K562 (cell line): ENCODE results near the gene NDUFB3. TPM values are rescaled to one million over a fixed set of nuclear protein-coding genes. Genes with fewer than 3 reads are reported as not detected.

Experiments used
- BACH1 ChIP-seq: fragments of 200-800 bp; sonication (Bioruptor generic); IDR thresholded peaks from 2 replicates; pipeline ENCODE4 v1.6.1; 2016; ENCODE audit warnings: missing genetic modification characterization, missing compliant biosample characterization
- BCOR ChIP-seq: fragments of 450-650 bp; IDR thresholded peaks from 2 replicates; pipeline ENCODE4 v1.6.1; 2016
- CSDE1 ChIP-seq, 2 experiments: fragments of 450-650 bp; IDR thresholded peaks; 2 replicates each; pipeline ENCODE4 v1.6.1; 2016; ENCODE audit warnings: mild to moderate bottlenecking in 1 of 2
- GATAD2B ChIP-seq: fragments of 450-650 bp; IDR thresholded peaks from 2 replicates; pipeline ENCODE4 v1.6.1; 2017; ENCODE audit warnings: mild to moderate bottlenecking, borderline replicate concordance
- ID3 ChIP-seq, 2 experiments: fragments of 250-450 bp in 1 of 2; fragments of 450-650 bp in 1 of 2; sonication (Bioruptor Pico) in 1 of 2; IDR thresholded peaks; 2 replicates each; pipeline versions ENCODE4 v1.6.1 to v1.8.0; 2016 to 2021; ENCODE audit warnings: mild to moderate bottlenecking in 2 of 2, moderate library complexity in 2 of 2, missing compliant biosample characterization in 1 of 2, missing genetic modification characterization in 1 of 2
- KDM5B ChIP-seq: fragments of 200-600 bp; sonication (generic); IDR thresholded peaks from 2 replicates; pipeline ENCODE4 v1.6.1; 2012; ENCODE audit warnings: low read depth, mild to moderate bottlenecking, moderate library complexity, low read length, control low read depth, inconsistent platforms; ENCODE audit not compliant: insufficient replicate concordance
- MCM5 ChIP-seq: fragments of 450-650 bp; IDR thresholded peaks from 2 replicates; pipeline ENCODE4 v1.6.1; 2016; ENCODE audit warnings: low read depth
- NEUROD1 ChIP-seq: fragments of 150-350 bp; IDR thresholded peaks from 2 replicates; pipeline ENCODE4 v1.6.1; 2014; ENCODE audit warnings: borderline replicate concordance, low read length, low read depth; ENCODE audit not compliant: partially characterized antibody
- NFE2 ChIP-seq: IDR thresholded peaks from 2 replicates; pipeline ENCODE4 v1.6.1; 2014; ENCODE audit warnings: antibody characterized with exemption, low read depth
- NR1H2 ChIP-seq: sonication (generic); formaldehyde crosslinking; IDR thresholded peaks from 2 replicates; pipeline ENCODE4 v1.4.0; 2020; ENCODE audit warnings: mild to moderate bottlenecking, missing genetic modification reagents
- NR2C1 ChIP-seq, 2 experiments: fragments of 450-650 bp; IDR thresholded peaks; 2 replicates each; pipeline ENCODE4 v1.6.1; 2017; ENCODE audit warnings: mild to moderate bottlenecking in 2 of 2, antibody characterized with exemption in 1 of 2, inconsistent platforms in 1 of 2, missing compliant biosample characterization in 1 of 2, missing genetic modification characterization in 1 of 2
- PHB ChIP-seq: fragments of 250-450 bp; sonication (Bioruptor Pico); IDR thresholded peaks from 2 replicates; pipeline ENCODE4 v1.5.0; 2021
- RBM15 ChIP-seq: fragments of 200-400 bp; formaldehyde crosslinking; IDR thresholded peaks from 2 replicates; pipeline ENCODE4 v1.6.1; 2018; ENCODE audit warnings: mild to moderate bottlenecking, low read length, moderate library complexity; ENCODE audit not compliant: insufficient read depth
- STAT5A ChIP-seq: IDR thresholded peaks from 2 replicates; pipeline ENCODE4 v1.6.1; 2012; ENCODE audit warnings: low read length, inconsistent platforms, borderline replicate concordance
- TOE1 ChIP-seq, 2 experiments: fragments of 450-650 bp in 1 of 2; sonication (generic) in 1 of 2; formaldehyde crosslinking in 1 of 2; IDR thresholded peaks; 2 replicates each; pipeline versions ENCODE4 v1.7.1 to v1.8.0; 2016 to 2022; ENCODE audit warnings: borderline replicate concordance in 2 of 2, mild to moderate bottlenecking in 2 of 2, antibody characterized with exemption in 1 of 2, inconsistent platforms in 1 of 2, low read depth in 1 of 2, missing genetic modification reagents in 1 of 2, moderate library complexity in 1 of 2
- ZEB2 ChIP-seq: fragments of 450-650 bp; IDR thresholded peaks from 2 replicates; pipeline ENCODE4 v1.6.1; 2016
- ZKSCAN1 ChIP-seq: fragments of 150-350 bp; IDR thresholded peaks from 2 replicates; pipeline ENCODE4 v1.6.1; 2016; ENCODE audit warnings: low read depth, low read length
- ZNF232 ChIP-seq: sonication (generic); formaldehyde crosslinking; IDR thresholded peaks from 2 replicates; pipeline ENCODE4 v1.8.0; 2022; ENCODE audit warnings: mild to moderate bottlenecking, missing genetic modification reagents
- ZZZ3 ChIP-seq: fragments of 450-650 bp; IDR thresholded peaks from 2 replicates; pipeline ENCODE4 v1.6.1; 2016; ENCODE audit warnings: antibody characterized with exemption, mild to moderate bottlenecking, moderate library complexity
- polyA plus RNA-seq, 8 experiments: library from polyadenylated mRNA; depleted of rRNA in 4 of 8; stranded (reverse) in 5 of 8; unstranded in 3 of 8; fragments of >200 nt; fragmentation: Nextera tagmentation in 2 of 8; fragmentation: Illumina TruSeq in 1 of 8; extraction: Ambion mirVana in 2 of 8; extraction: Trizol in 1 of 8; gene quantifications; 2 replicates each; pipeline versions ENCODE4 v1.2.1 to v1.2.3, GENCODE V29; 2011 to 2014; ENCODE audit warnings: inconsistent platforms in 1 of 8, missing spikeins in 1 of 8
- total RNA-seq, 7 experiments: library from RNA; depleted of rRNA in 6 of 7; stranded (reverse); fragments of >200 nt in 6 of 7; fragmentation: Illumina TruSeq in 2 of 7; extraction: Trizol in 2 of 7; gene quantifications; 2 replicates each; pipeline versions ENCODE4 v1.2.1 to v1.2.3, GENCODE V29; 2011 to 2021; ENCODE audit warnings: low replicate concordance in 1 of 7
- TF ChIP-seq, protein P1 (sequence below): fragments of 250-450 bp; sonication (Bioruptor Pico); IDR thresholded peaks from 2 replicates; pipeline ENCODE4 v1.8.0; 2022; ENCODE audit warnings: inconsistent platforms
- TF ChIP-seq, protein P2 (sequence below): sonication (generic); formaldehyde crosslinking; IDR thresholded peaks from 2 replicates; pipeline ENCODE4 v1.8.0; 2022; ENCODE audit warnings: mild to moderate bottlenecking, missing genetic modification reagents
- TF ChIP-seq, protein P3 (sequence below): fragments of 450-650 bp; formaldehyde crosslinking; IDR thresholded peaks from 2 replicates; pipeline ENCODE4 v1.4.0; 2022; ENCODE audit warnings: missing genetic modification characterization

NDUFB3 gene
- total and polyA plus RNA-seq, 9 of the 15 experiments (the other 6 are each of a cell fraction or from before 2014, with no cell fraction given): 126 to 786 (median 156) TPM

DNA sequence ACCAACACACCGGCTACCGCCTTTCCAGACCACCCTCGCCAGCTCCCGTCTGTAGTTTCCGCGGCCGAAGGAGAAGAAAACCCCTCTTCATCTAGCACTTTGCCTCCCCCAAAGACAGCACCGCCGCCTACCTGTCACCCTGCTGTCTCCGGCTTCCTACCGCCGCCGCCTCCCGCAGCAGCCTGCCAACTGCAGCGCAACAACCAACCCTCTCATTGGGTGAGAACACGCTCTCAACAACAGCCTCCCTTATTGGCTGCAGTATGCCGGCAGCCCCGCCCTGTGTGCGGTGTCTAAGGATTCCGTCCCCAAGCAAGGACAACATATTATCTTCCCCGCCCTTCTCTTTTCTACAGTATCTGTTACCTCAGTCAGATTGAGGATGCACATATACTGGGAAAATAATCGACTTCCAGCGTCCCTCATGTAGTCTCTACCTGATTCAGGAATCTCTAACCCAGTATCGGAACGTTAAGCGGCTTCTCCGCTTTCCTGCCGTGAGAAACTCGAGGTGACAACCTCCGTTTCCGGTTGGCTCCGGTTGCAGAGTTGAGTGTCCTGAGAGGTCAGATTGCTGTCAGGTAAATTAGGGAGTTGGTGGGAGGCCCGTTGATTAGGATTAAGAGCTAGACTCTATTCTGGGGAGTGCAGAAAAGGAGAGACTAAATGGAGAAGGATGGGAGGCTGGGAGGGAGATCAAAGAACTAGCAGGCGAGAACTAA is at the start of gene NDUFB3, which contains the start of gene HYCC2 (continued):
- TF ChIP-seq NEUROD1: peak; percentile 77
- TF ChIP-seq ZEB2: peak; percentile 99
- no peak for TF ChIP-seq ID3 (CRISPR knock-in tag; IDR thresholded peaks at IDR 0.05)
- TF ChIP-seq ID3 (tag; IDR thresholded peaks at IDR 0.05): peak; percentile 80; the same call in 1 of the 2 replicates
- no peak for TF ChIP-seq PHB (CRISPR knock-in tag)
- no peak for TF ChIP-seq CSDE1 (IDR thresholded peaks at IDR 0.05)
- TF ChIP-seq ZZZ3: peak; percentile 80; the same call in 1 of the 2 replicates
- TF ChIP-seq MCM5: no peak
- peak; percentile 95 for TF ChIP-seq NR2C1 (IDR thresholded peaks at IDR 0.05)
- peak; percentile 95 for TF ChIP-seq NR2C1 (tag; IDR thresholded peaks at IDR 0.05)
- TF ChIP-seq ZNF232 (CRISPR knock-in tag): no peak
- TF ChIP-seq BACH1 (tag): no peak
- TF ChIP-seq, protein P1, sequence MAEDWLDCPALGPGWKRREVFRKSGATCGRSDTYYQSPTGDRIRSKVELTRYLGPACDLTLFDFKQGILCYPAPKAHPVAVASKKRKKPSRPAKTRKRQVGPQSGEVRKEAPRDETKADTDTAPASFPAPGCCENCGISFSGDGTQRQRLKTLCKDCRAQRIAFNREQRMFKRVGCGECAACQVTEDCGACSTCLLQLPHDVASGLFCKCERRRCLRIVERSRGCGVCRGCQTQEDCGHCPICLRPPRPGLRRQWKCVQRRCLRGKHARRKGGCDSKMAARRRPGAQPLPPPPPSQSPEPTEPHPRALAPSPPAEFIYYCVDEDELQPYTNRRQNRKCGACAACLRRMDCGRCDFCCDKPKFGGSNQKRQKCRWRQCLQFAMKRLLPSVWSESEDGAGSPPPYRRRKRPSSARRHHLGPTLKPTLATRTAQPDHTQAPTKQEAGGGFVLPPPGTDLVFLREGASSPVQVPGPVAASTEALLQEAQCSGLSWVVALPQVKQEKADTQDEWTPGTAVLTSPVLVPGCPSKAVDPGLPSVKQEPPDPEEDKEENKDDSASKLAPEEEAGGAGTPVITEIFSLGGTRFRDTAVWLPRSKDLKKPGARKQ (CRISPR knock-in tag): no peak
- TF ChIP-seq, protein P2, sequence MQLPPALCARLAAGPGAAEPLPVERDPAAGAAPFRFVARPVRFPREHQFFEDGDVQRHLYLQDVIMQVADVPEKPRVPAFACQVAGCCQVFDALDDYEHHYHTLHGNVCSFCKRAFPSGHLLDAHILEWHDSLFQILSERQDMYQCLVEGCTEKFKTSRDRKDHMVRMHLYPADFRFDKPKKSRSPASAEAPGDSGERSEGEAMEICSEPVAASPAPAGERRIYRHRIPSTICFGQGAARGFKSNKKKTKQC (CRISPR knock-in tag): no peak
- TF ChIP-seq STAT5A: peak; percentile 40; the same call in 1 of the 2 replicates
- no peak for TF ChIP-seq NR1H2
- TF ChIP-seq TOE1 (IDR thresholded peaks at IDR 0.05; ENCODE audit: borderline replicate concordance): peak; percentile 89
- no peak for TF ChIP-seq TOE1 (CRISPR knock-in tag; IDR thresholded peaks at IDR 0.05; ENCODE audit: borderline replicate concordance, low read depth)
- TF ChIP-seq, protein P3, sequence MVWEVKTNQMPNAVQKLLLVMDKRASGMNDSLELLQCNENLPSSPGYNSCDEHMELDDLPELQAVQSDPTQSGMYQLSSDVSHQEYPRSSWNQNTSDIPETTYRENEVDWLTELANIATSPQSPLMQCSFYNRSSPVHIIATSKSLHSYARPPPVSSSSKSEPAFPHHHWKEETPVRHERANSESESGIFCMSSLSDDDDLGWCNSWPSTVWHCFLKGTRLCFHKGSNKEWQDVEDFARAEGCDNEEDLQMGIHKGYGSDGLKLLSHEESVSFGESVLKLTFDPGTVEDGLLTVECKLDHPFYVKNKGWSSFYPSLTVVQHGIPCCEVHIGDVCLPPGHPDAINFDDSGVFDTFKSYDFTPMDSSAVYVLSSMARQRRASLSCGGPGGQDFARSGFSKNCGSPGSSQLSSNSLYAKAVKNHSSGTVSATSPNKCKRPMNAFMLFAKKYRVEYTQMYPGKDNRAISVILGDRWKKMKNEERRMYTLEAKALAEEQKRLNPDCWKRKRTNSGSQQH (CRISPR knock-in tag): 0 out of 2 replicates have a peak, but pooled peaks have one; percentile 50
- peak; percentile 50 for TF ChIP-seq KDM5B
- no peak for TF ChIP-seq ZKSCAN1
- no peak for TF ChIP-seq NFE2
- no peak for TF ChIP-seq RBM15
- no peak for TF ChIP-seq BCOR
- TF ChIP-seq GATAD2B: no peak
